Nephron progenitor cell (in vitro differentiated cells): ENCODE results near the gene CAMK2G.
A peak's percentile ranks its signal among the peaks of the same experiment; 100 is the strongest.

Source experiments
- DNase-seq: peaks from one replicate; pipeline ENCODE4 v3.0.0; 2021
- H3K27ac Mint-ChIP-seq: 2 replicates; pipeline ENCODE4 v1.8.0; 2021; ENCODE audit warnings: mild to moderate bottlenecking, moderate library complexity, mixed read lengths
- H3K27me3 Mint-ChIP-seq: 2 replicates; pipeline ENCODE4 v1.8.0; 2021; ENCODE audit warnings: mild to moderate bottlenecking, low read depth, mixed read lengths; ENCODE audit not compliant: poor library complexity
- H3K36me3 Mint-ChIP-seq: 2 replicates; pipeline ENCODE4 v1.8.0; 2021; ENCODE audit warnings: low read depth, mixed read lengths
- H3K4me1 Mint-ChIP-seq: 2 replicates; pipeline ENCODE4 v1.8.0; 2021; ENCODE audit warnings: mixed read lengths
- H3K4me3 Mint-ChIP-seq: 2 replicates; pipeline ENCODE4 v1.8.0; 2021; ENCODE audit warnings: mild to moderate bottlenecking, moderate library complexity, mixed read lengths
- H3K9me3 Mint-ChIP-seq: 2 replicates; pipeline ENCODE4 v1.8.0; 2021; ENCODE audit warnings: mild to moderate bottlenecking, moderate library complexity, mixed read lengths
- CTCF ChIP-seq: fragments of 200-600 bp; sonication (generic); IDR thresholded peaks from 2 replicates; pipeline ENCODE4 v1.5.0; 2021; ENCODE audit warnings: antibody characterized with exemption

Gene CAMK2G

DNA sequence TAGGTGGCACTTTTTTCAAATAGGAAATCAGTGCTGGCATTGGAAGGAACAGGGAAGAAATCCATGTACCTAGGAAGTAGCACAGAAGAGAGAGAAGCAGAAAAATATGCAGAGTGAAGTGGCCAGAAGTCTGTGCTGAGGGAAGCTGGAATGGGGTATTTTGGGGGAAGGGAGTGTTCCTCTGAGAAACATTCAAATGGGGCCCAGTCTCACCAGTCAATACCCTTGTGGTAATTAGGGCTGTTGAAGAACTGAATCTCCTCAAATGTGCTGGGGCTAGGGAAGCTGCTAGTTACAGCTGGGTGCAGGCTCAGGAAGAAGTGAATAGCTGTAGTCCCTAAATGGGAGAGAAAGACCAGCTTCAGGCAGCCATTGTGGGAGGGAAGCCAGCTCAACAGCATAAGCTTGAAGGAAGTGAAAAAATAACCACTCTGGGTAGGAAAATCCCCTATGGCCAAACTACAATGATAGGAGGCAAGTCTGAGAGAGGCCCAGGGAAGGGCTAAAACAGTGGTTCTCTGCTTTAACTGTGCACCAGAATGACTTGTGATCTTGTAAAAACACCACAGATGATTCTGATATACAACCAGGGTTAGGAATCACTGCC, 70.6 kb downstream of the CAMK2G start:
- peaks cover 49% of the 10 kb centered on the region for H3K36me3 Mint-ChIP-seq
- no peak for TF ChIP-seq CTCF
- no peaks in the 10 kb centered on the region for H3K27me3 Mint-ChIP-seq
- no peak for DNase-seq
- peak overlapping the region; percentile 56 for H3K27ac Mint-ChIP-seq
- no peaks in the 10 kb centered on the region for H3K9me3 Mint-ChIP-seq
- H3K4me3 Mint-ChIP-seq: no peak overlapping the region
- H3K4me1 Mint-ChIP-seq: peaks cover under 1% of the 10 kb centered on the region

- Mint-ChIP-seq H3K36me3 (peaks cover 46% of the 10 kb centered on the region), H3K27me3 (no peaks in the 10 kb centered on the region), H3K27ac (peak overlapping the region; percentile 27), H3K4me1 (no peaks in the 10 kb centered on the region), H3K4me3 (no peak overlapping the region), H3K9me3 (no peaks in the 10 kb centered on the region)
- no peak for TF ChIP-seq CTCF
- no peak for DNase-seq
Measured at GRCh38 chr10:73802276-73802991, 71.9 kb downstream of the CAMK2G start.

- Mint-ChIP-seq H3K27ac (no peak overlapping the region), H3K36me3 (peaks cover 43% of the 10 kb centered on the region), H3K9me3 (no peaks in the 10 kb centered on the region), H3K4me1 (no peaks in the 10 kb centered on the region), H3K27me3 (no peaks in the 10 kb centered on the region), H3K4me3 (no peak overlapping the region)
- no peak for TF ChIP-seq CTCF
- no peak for DNase-seq
Measured at GRCh38 chr10:73801253-73801590, 73.1 kb downstream of the CAMK2G start.

DNA sequence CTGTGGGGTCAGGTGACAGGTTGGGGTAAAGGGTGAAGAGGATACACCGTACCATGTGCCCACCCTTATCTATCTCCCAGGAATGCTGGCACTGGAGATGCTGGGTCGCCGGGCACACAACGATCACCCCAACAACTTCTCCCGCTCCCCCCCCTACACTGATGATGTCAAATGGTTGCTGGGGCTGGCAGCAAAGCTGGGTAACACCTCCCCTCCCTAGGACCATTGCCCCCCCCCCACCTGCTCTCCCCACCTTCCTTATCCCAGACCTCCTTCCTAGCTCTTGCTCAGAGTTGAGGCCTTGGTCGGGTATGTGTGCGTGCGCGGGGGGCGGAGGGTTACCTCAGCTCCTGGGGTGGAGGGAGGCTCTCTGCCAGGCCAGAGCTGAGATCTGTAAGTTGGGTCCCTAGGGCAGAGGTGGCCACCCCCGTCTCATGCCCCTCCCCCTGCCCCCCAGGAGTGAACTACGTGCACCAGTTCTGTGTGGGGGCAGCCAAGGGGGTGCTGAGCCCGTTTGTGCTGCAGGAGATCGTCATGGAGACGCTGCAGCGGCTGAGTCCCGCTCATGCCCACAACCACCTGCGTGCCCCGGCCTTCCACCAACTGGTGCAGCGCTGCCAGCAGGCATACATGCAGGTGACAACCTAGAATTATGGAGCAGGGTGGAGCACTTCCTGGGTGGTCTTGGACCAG, 73.6 kb downstream of the CAMK2G start:
- Mint-ChIP-seq H3K4me1 (no peaks in the 10 kb centered on the region), H3K9me3 (no peaks in the 10 kb centered on the region), H3K27ac (no peak overlapping the region), H3K36me3 (peaks cover 43% of the 10 kb centered on the region), H3K4me3 (no peak overlapping the region), H3K27me3 (no peaks in the 10 kb centered on the region)
- TF ChIP-seq CTCF: no peak
- no peak for DNase-seq

DNA sequence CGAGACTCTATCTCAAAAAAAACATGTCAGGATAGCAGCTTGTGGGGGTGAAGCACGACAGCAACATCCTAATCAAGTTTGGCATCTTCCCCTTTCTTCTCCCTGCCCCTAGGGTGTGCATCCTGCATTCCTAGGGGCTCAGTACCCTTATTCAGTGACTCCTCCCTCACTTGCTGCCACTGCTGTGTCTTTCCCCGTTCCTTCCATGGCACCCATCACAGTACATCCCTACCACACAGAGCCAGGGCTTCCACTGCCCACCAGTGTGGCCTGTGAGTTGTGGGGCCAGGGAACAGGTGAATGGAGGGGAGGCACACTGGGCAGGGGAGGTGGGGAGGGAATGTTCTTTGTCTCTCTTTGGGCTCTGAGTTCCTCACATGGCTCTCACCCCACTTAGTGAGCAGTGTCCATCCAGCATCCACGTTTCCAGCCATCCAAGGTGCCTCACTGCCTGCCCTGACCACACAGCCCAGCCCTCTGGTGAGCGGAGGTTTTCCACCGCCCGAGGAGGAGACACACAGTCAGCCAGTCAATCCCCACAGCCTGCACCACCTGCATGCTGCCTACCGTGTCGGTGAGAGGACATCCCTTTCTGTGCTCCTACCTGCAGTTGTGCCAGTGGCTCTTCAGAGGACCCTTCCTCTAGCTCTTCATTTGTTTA, 74.3 kb downstream of the CAMK2G start:
- no peak for TF ChIP-seq CTCF
- peak overlapping the region; percentile 94 for H3K27ac Mint-ChIP-seq
- H3K9me3 Mint-ChIP-seq: no peaks in the 10 kb centered on the region
- H3K36me3 Mint-ChIP-seq: peaks cover 43% of the 10 kb centered on the region
- H3K27me3 Mint-ChIP-seq: no peaks in the 10 kb centered on the region
- H3K4me3 Mint-ChIP-seq: no peak overlapping the region
- no peak for DNase-seq
- H3K4me1 Mint-ChIP-seq: no peaks in the 10 kb centered on the region
